OCI-LY7 (cell line): Measurements from ENCODE around the gene RARB.

Experiments used
- CTCF ChIP-seq: fragments of 200-600 bp; sonication (generic); conservative IDR thresholded peaks from 2 replicates; pipeline ENCODE4 v1.5.1; 2014; ENCODE audit warnings: mild to moderate bottlenecking, antibody characterized with exemption, low read length, moderate library complexity, mixed read lengths
- EZH2phosphoT487 ChIP-seq: fragments of 200-600 bp; sonication (generic); IDR thresholded peaks from 2 replicates; pipeline ENCODE4 v1.6.1; 2018; ENCODE audit warnings: low read depth, borderline replicate concordance, mild to moderate bottlenecking, mixed run types, antibody characterized with exemption, low read length, moderate library complexity, mixed read lengths

- TF ChIP-seq CTCF (no peak), EZH2phosphoT487 (no peak)
Observed at GRCh38 chr3:25403968-25404367, 24.1 kb upstream of the RARB start.
